ENCODE results near the gene MTURN. TPM values are rescaled to one million over a fixed set of nuclear protein-coding genes. Genes with fewer than 3 reads are reported as not detected.

Gene MTURN
- polyA plus RNA-seq, 2 of the 4 experiments (the other 2 are of a cell fraction), result 2.3 to 2.5 TPM

GRCh38 chr7:30191809-30192208 is 57.0 kb downstream of the MTURN start:
- no peak overlapping the region for H3K27ac ChIP-seq
- 23% methylated on average over 4 of the region's 4 CpGs for WGBS (ENCODE audit: missing lambda C conversion rate)
- no peak for TF ChIP-seq EHF (CRISPR knock-in tag; IDR thresholded peaks at IDR 0.05)
- TF ChIP-seq NFE2L2 (conservative IDR thresholded peaks at IDR 0.05; ENCODE audit: low read length), result no peak
- no peak for TF ChIP-seq ATOH8 (CRISPR knock-in tag; IDR thresholded peaks at IDR 0.05; ENCODE audit: low read depth)
- no peak for TF ChIP-seq HOXB13 (CRISPR knock-in tag; IDR thresholded peaks at IDR 0.05; ENCODE audit: low read depth)
- TF ChIP-seq, protein P1, sequence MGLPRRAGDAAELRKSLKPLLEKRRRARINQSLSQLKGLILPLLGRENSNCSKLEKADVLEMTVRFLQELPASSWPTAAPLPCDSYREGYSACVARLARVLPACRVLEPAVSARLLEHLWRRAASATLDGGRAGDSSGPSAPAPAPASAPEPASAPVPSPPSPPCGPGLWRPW (IDR thresholded peaks at IDR 0.05), result no peak
- no peak for TF ChIP-seq RNF2 (IDR thresholded peaks at IDR 0.05; ENCODE audit: borderline replicate concordance, low read depth)
- TF ChIP-seq HEYL (CRISPR knock-in tag; IDR thresholded peaks at IDR 0.05), result no peak
- TF ChIP-seq JUNB (IDR thresholded peaks at IDR 0.05), result no peak
- TF ChIP-seq KDM1A (IDR thresholded peaks at IDR 0.05; ENCODE audit: low read depth), result no peak
- no peak for TF ChIP-seq FOSB (CRISPR knock-in tag; IDR thresholded peaks at IDR 0.05)
- TF ChIP-seq, protein P2, sequence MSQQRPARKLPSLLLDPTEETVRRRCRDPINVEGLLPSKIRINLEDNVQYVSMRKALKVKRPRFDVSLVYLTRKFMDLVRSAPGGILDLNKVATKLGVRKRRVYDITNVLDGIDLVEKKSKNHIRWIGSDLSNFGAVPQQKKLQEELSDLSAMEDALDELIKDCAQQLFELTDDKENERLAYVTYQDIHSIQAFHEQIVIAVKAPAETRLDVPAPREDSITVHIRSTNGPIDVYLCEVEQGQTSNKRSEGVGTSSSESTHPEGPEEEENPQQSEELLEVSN (IDR thresholded peaks at IDR 0.05; ENCODE audit: borderline replicate concordance, low read depth), result no peak
- TF ChIP-seq CHD4 (IDR thresholded peaks at IDR 0.05; ENCODE audit: borderline replicate concordance), result no peak
- POLR2A ChIA-PET, result no interaction called here
- DNase-seq (ENCODE audit: low read depth in 1 of 2, low spot score in 1 of 2) (no peak), ATAC-seq (no peak), FAIRE-seq (no peak)
- H3K4me1 ChIP-seq, result no peaks in the 10 kb centered on the region
- CTCF ChIA-PET, result interaction anchor here (0.9 to 2.1 kb wide), 3 partner anchors 8 to 34 kb away, joined by 3 to 4 read pairs (median 3); no protein-coding TSS in a partner anchor
- H3K9me3 ChIP-seq, result peaks cover 22% of the 10 kb centered on the region
- H3K4me2 ChIP-seq, result no peak overlapping the region
- no peak overlapping the region for H3K4me3 ChIP-seq

DNA sequence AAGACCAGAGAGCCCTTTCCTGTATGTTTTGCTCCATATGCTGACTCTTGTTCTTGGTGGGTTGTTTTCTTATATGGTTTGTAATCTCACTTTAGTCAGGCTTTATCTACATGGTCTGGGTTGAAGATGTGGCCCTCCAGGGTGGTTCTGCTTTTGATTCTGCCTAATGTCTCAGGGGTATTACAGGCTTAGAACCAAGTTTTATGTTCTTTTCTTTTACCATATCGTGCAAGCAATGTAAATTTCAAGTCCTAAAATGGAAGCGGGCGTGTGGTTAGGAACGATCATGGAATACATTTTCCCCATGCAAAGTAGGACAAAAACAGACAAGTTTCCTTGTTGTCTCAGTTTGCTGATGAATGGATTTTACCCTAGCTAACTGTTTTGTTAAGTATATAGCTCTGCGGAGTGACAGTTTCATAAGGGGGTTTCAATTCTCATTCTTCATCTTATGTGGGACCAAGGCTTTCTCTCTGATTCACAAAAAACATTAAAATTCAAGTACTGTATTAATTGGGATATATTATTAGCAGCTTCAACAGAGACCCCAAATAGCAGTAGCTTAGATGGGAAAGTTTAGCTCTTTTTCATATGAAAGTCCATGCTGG is 58.7 kb downstream of the MTURN start:
- ChIA-PET CTCF (interaction anchor here (1.5 kb wide), 1 partner anchor 14 kb away, joined by 4 read pairs; no protein-coding TSS in a partner anchor), POLR2A (no interaction called here)
- H3K4me3 ChIP-seq, result no peak overlapping the region
- FAIRE-seq, result no peak
- DNase-seq (ENCODE audit: low read depth in 1 of 2, low spot score in 1 of 2), result no peak
- no peak for ATAC-seq
- 73% methylated on average over 5 of the region's 5 CpGs for WGBS (ENCODE audit: missing lambda C conversion rate)
- H3K9me3 ChIP-seq, result peaks cover 29% of the 10 kb centered on the region
- no peaks in the 10 kb centered on the region for H3K4me1 ChIP-seq
- no peak for TF ChIP-seq ZC3H11A (IDR thresholded peaks at IDR 0.05)
- TF ChIP-seq, protein P1 (IDR thresholded peaks at IDR 0.05), result no peak
- no peak for TF ChIP-seq HOXB5 (CRISPR knock-in tag; IDR thresholded peaks at IDR 0.05)
- no peak for TF ChIP-seq ZFP36 (IDR thresholded peaks at IDR 0.05; ENCODE audit: borderline replicate concordance, partially characterized antibody)
- no peak for TF ChIP-seq NR3C1 (IDR thresholded peaks at IDR 0.05)
- TF ChIP-seq EHMT2 (IDR thresholded peaks at IDR 0.05; ENCODE audit: low read depth), result no peak
- no peak for TF ChIP-seq HOXA7 (CRISPR knock-in tag; IDR thresholded peaks at IDR 0.05)
- TF ChIP-seq TFCP2L1 (CRISPR knock-in tag; IDR thresholded peaks at IDR 0.05), result no peak
- TF ChIP-seq, protein P3, sequence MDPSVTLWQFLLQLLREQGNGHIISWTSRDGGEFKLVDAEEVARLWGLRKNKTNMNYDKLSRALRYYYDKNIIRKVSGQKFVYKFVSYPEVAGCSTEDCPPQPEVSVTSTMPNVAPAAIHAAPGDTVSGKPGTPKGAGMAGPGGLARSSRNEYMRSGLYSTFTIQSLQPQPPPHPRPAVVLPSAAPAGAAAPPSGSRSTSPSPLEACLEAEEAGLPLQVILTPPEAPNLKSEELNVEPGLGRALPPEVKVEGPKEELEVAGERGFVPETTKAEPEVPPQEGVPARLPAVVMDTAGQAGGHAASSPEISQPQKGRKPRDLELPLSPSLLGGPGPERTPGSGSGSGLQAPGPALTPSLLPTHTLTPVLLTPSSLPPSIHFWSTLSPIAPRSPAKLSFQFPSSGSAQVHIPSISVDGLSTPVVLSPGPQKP (IDR thresholded peaks at IDR 0.05; ENCODE audit: low read depth, low read length), result no peak
- TF ChIP-seq ATOH8 (CRISPR knock-in tag; IDR thresholded peaks at IDR 0.05; ENCODE audit: low read depth), result no peak
- TF ChIP-seq MAFK (IDR thresholded peaks at IDR 0.05; ENCODE audit: partially characterized antibody), result no peak
- TF ChIP-seq CBX8 (IDR thresholded peaks at IDR 0.05), result no peak
- TF ChIP-seq FOSL2 (IDR thresholded peaks at IDR 0.05), result no peak
- no peak for TF ChIP-seq FOSL2 (CRISPR knock-in tag; IDR thresholded peaks at IDR 0.05)
- no peak for TF ChIP-seq RFX5 (IDR thresholded peaks at IDR 0.05)
- no peak for TF ChIP-seq HOXB13 (CRISPR knock-in tag; IDR thresholded peaks at IDR 0.05; ENCODE audit: low read depth)
- TF ChIP-seq SMC3 (IDR thresholded peaks at IDR 0.05), result no peak
- TF ChIP-seq, protein P4, sequence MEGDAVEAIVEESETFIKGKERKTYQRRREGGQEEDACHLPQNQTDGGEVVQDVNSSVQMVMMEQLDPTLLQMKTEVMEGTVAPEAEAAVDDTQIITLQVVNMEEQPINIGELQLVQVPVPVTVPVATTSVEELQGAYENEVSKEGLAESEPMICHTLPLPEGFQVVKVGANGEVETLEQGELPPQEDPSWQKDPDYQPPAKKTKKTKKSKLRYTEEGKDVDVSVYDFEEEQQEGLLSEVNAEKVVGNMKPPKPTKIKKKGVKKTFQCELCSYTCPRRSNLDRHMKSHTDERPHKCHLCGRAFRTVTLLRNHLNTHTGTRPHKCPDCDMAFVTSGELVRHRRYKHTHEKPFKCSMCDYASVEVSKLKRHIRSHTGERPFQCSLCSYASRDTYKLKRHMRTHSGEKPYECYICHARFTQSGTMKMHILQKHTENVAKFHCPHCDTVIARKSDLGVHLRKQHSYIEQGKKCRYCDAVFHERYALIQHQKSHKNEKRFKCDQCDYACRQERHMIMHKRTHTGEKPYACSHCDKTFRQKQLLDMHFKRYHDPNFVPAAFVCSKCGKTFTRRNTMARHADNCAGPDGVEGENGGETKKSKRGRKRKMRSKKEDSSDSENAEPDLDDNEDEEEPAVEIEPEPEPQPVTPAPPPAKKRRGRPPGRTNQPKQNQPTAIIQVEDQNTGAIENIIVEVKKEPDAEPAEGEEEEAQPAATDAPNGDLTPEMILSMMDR (IDR thresholded peaks at IDR 0.05), result no peak
- no peak for TF ChIP-seq MYC (IDR thresholded peaks at IDR 0.05; ENCODE audit: borderline replicate concordance, low read length)
- no peak overlapping the region for H3K4me2 ChIP-seq
- no peak overlapping the region for H3K27ac ChIP-seq
